Panc1 (cell line): Measurements from ENCODE around the gene MBD6. TPM values are rescaled to one million over a fixed set of nuclear protein-coding genes. Genes with fewer than 3 reads are reported as not detected.

Source experiments
- microRNA-seq: library from miRNA; unstranded; fragments of <30 nt; microRNA quantifications from one replicate; pipeline ENCODE4 v1.1.0, GENCODE V29; 2020; ENCODE audit not compliant: unreplicated experiment
- total RNA-seq: library from RNA; stranded (reverse); gene quantifications from one replicate; pipeline ENCODE4 v1.2.1, GENCODE V29; 2021; ENCODE audit not compliant: unreplicated experiment

MBD6 gene
- total RNA-seq, 1 experiment from 2014 or later, result 115 TPM

Small RNA genes within 50 kb of the gene (microRNA-seq; reads per million reads assigned to microRNA genes)
- gene MIR616 (1.6 reads per million), gene MIR6758 (0.95 reads per million)

Other genes starting within 250 kb of the MBD6 start
- 56.5 TPM for gene R3HDM2, start 91.8 kb upstream of the MBD6 start, total RNA-seq
- gene INHBC, start 88.0 kb upstream of the MBD6 start, total RNA-seq, result not detected
- 0.59 TPM for gene INHBE, start 67.5 kb upstream of the MBD6 start, total RNA-seq
- gene GLI1, start 63.0 kb upstream of the MBD6 start, total RNA-seq, result 6.5 TPM
- gene ARHGAP9, start 43.0 kb upstream of the MBD6 start, total RNA-seq, result 0.92 TPM
- gene MARS1, start 34.8 kb upstream of the MBD6 start, total RNA-seq, result 291 TPM
- gene DDIT3, start 2.3 kb upstream of the MBD6 start, total RNA-seq, result 47.2 TPM
- 97.6 TPM for gene DCTN2, start 24.4 kb downstream of the MBD6 start, total RNA-seq
- 3.0 TPM for gene KIF5A, start 27.2 kb downstream of the MBD6 start, total RNA-seq
- gene PIP4K2C, start 68.4 kb downstream of the MBD6 start, total RNA-seq, result 62.6 TPM
- gene DTX3, start 82.0 kb downstream of the MBD6 start, total RNA-seq, result 37.8 TPM
- gene ARHGEF25, start 88.6 kb downstream of the MBD6 start, total RNA-seq, result 10.5 TPM
- gene B4GALNT1, start 110.4 kb downstream of the MBD6 start, total RNA-seq, result 48.6 TPM
- 186 TPM for gene OS9, start 171.3 kb downstream of the MBD6 start, total RNA-seq
- gene AGAP2, start 215.9 kb downstream of the MBD6 start, total RNA-seq, result 0.49 TPM
- gene TSPAN31, start 222.2 kb downstream of the MBD6 start, total RNA-seq, result 17.5 TPM
- gene CDK4, start 229.5 kb downstream of the MBD6 start, total RNA-seq, result 201 TPM
- gene MARCHF9, start 232.3 kb downstream of the MBD6 start, total RNA-seq, result 2.3 TPM
- gene CYP27B1, start 244.3 kb downstream of the MBD6 start, total RNA-seq, result 4.0 TPM
- gene METTL1, start 249.3 kb downstream of the MBD6 start, total RNA-seq, result 46.5 TPM
- gene EEF1AKMT3, start 249.8 kb downstream of the MBD6 start, total RNA-seq, result 7.4 TPM